Sigmoid colon (tissue), 7 donors: ENCODE measurements around the gene PEAR1. TPM values are rescaled to one million over a fixed set of nuclear protein-coding genes. Genes with fewer than 3 reads are reported as not detected.
A peak's percentile ranks its signal among the peaks of the same experiment; 100 is the strongest.

Source experiments
- DNase-seq: peaks from one replicate; pipeline ENCODE4 v3.0.0-alpha.2; 2019
- H3K27ac ChIP-seq, 4 donors: fragments of 200-600 bp; sonication (generic); one replicate each; pipeline ENCODE4 v1.5.1; 2016 to 2019; ENCODE audit warnings: mild to moderate bottlenecking in 1 of 4
- H3K27me3 ChIP-seq, 3 donors: fragments of 200-600 bp; sonication (generic); one replicate each; pipeline ENCODE4 v1.5.1; 2019; ENCODE audit warnings: mild to moderate bottlenecking in 1 of 3
- H3K36me3 ChIP-seq, 4 donors: fragments of 200-600 bp; sonication (generic); one replicate each; pipeline ENCODE4 v1.5.1; 2016 to 2019
- H3K4me1 ChIP-seq, 4 donors: fragments of 200-600 bp; sonication (generic); one replicate each; pipeline ENCODE4 v1.5.1; 2017 to 2019
- H3K4me3 ChIP-seq, 4 donors: fragments of 200-600 bp; sonication (generic); one replicate each; pipeline ENCODE4 v1.5.1; 2017 to 2019; ENCODE audit warnings: mild to moderate bottlenecking in 2 of 4, moderate library complexity in 1 of 4
- H3K9me3 ChIP-seq, 4 donors: fragments of 200-600 bp in 3 of 4; sonication (generic) in 3 of 4; one replicate each; pipeline versions ENCODE4 v1.5.1 to v1.6.1; 2013 to 2019
- CTCF ChIP-seq, 4 experiments: fragments of 450-650 bp in 3 of 4; fragments of 200-600 bp in 1 of 4; IDR thresholded peaks; one replicate each; pipeline ENCODE4 v1.5.1; 2016 to 2019; ENCODE audit warnings: antibody characterized with exemption in 4 of 4, mild to moderate bottlenecking in 3 of 4, moderate library complexity in 2 of 4
- EP300 ChIP-seq, 4 donors: sonication (generic); formaldehyde crosslinking; IDR thresholded peaks; one replicate each; pipeline ENCODE4 v1.6.1; 2017; ENCODE audit warnings: antibody characterized with exemption in 4 of 4
- POLR2A ChIP-seq, 2 donors: fragments of 450-650 bp; IDR thresholded peaks; one replicate each; pipeline ENCODE4 v1.6.1; 2016; ENCODE audit warnings: antibody characterized with exemption in 2 of 2, mild to moderate bottlenecking in 2 of 2, moderate library complexity in 2 of 2
- POLR2AphosphoS5 ChIP-seq, 4 donors: sonication (generic); formaldehyde crosslinking; IDR thresholded peaks; one replicate each; pipeline ENCODE4 v1.6.1; 2017; ENCODE audit warnings: antibody characterized with exemption in 4 of 4
- WGBS, 2 donors: extraction: QIAGEN DNeasy Blood & Tissue Kit; methylation state at CpG; one replicate each; pipeline ENCODE4 v1.1.7; 2013; 5-methylcytosine and 5-hydroxymethylcytosine counted together
- intact Hi-C: fragments of 100-400 bp; cut with DNase I; formaldehyde crosslinking; loops from one replicate; pipeline ENCODE4 v1.15.1; 2023
- polyA plus RNA-seq, 3 donors: library from polyadenylated mRNA; stranded (reverse); fragments of 200-250 nt; gene quantifications; one replicate each; pipeline ENCODE4 v1.2.3, GENCODE V29; 2013
- total RNA-seq, 4 donors: library from RNA; depleted of rRNA; stranded (reverse); fragments of >200 nt; gene quantifications; one replicate each; pipeline ENCODE4 v1.1.0, GENCODE V29; 2016
- donor health status: healthy with polysubstance abuse.
- donor health status: Bipolar disorder and iron deficiency.
- donor health status: healthy.

PEAR1 gene
- total RNA-seq: 1 to 10 TPM; 3.6 to 8.3 (median 5.6) TPM
- polyA plus RNA-seq: 1 to 10 TPM in 1 of 3 donors, under 1 TPM in 2; under 0.01 to 3.8 (median 0.69) TPM

- Histone ChIP-seq H3K9me3 (no peaks in the 10 kb centered on the region), H3K27ac (peak within 1 kb of the TSS; percentile 72 to 83 (median 77)), H3K27me3 (peaks cover 18 to 39% (median 22%) of the 10 kb centered on the region in 3 donors), H3K36me3 (no peaks in the 10 kb centered on the region), H3K4me1 (peaks cover 0 to 27% (median 15%) of the 10 kb centered on the region in 4 donors), H3K4me3 (peak within 1 kb of the TSS; percentile 31 to 45 (median 44))
- peak; percentile 83 for DNase-seq
- intact Hi-C loops: loop anchor here (5.0 to 10.0 kb wide), 2 partner anchors 179 to 188 kb away; partner anchors contain the start of gene CRABP2
- WGBS, 2 donors: 13% methylated on average over 60 of the region's 60 CpGs
- TF ChIP-seq EP300 (IDR thresholded peaks at IDR 0.05) (no peak), POLR2AphosphoS5 (IDR thresholded peaks at IDR 0.05) (peak in 3 of 4 donors; percentile 55 to 69 (median 62)), CTCF (IDR thresholded peaks at IDR 0.05) (no peak), POLR2A (IDR thresholded peaks at IDR 0.05) (no peak)
These were observed at the start of gene PEAR1 for GRCh38 chr1:156893048-156893953. Gene PEAR1 (plus strand): TSS chr1:156893718. CDS start chr1:156903927, 10,209 bp downstream.

- peaks cover 0 to 13% (median 5%) of the 10 kb centered on the region in 4 donors for H3K4me1 ChIP-seq
These were observed 49.4 kb upstream of the PEAR1 start for GRCh38 chr1:156844102-156844501.

GRCh38 chr1:156844638-156845037 lies 48.9 kb upstream of the PEAR1 start:
- TF ChIP-seq POLR2AphosphoS5 (IDR thresholded peaks at IDR 0.05) (no peak), POLR2A (IDR thresholded peaks at IDR 0.05) (no peak), CTCF (IDR thresholded peaks at IDR 0.05) (no peak), EP300 (IDR thresholded peaks at IDR 0.05) (no peak)
- H3K27me3 ChIP-seq: peaks cover 15 to 88% (median 43%) of the 10 kb centered on the region in 3 donors
- peaks cover 0 to 13% (median 5%) of the 10 kb centered on the region in 4 donors for H3K4me1 ChIP-seq
- no peak for DNase-seq
- intact Hi-C loops: no loop called here
- no peaks in the 10 kb centered on the region for H3K36me3 ChIP-seq
- 30 to 31% methylated on average over 14 of the region's 14 CpGs for WGBS, 2 donors
- no peak overlapping the region for H3K4me3 ChIP-seq
- H3K27ac ChIP-seq: no peak overlapping the region
- H3K9me3 ChIP-seq: no peaks in the 10 kb centered on the region

More at GRCh38 chr1:156844102-156844501, 49.4 kb upstream of the PEAR1 start:
- Histone ChIP-seq H3K9me3 (no peaks in the 10 kb centered on the region), H3K36me3 (no peaks in the 10 kb centered on the region), H3K27ac (no peak overlapping the region), H3K4me3 (no peak overlapping the region), H3K27me3 (peaks cover 15 to 87% (median 43%) of the 10 kb centered on the region in 3 donors)
- TF ChIP-seq POLR2AphosphoS5 (IDR thresholded peaks at IDR 0.05): no peak
- no peak for TF ChIP-seq CTCF (IDR thresholded peaks at IDR 0.05)
- no peak for TF ChIP-seq POLR2A (IDR thresholded peaks at IDR 0.05)
- no peak for TF ChIP-seq EP300 (IDR thresholded peaks at IDR 0.05)
- 44 to 47% methylated on average over 6 of the region's 6 CpGs for WGBS, 2 donors
- no peak for DNase-seq
- intact Hi-C loops: no loop called here

GRCh38 chr1:156845055-156845952 lies 48.2 kb upstream of the PEAR1 start:
- WGBS, 2 donors: 10 to 16% methylated on average over 69 of the region's 69 CpGs
- intact Hi-C loops: no loop called here
- no peak overlapping the region for H3K4me3 ChIP-seq
- peaks cover 0 to 13% (median 5%) of the 10 kb centered on the region in 4 donors for H3K4me1 ChIP-seq
- no peaks in the 10 kb centered on the region for H3K9me3 ChIP-seq
- no peak overlapping the region for H3K27ac ChIP-seq
- TF ChIP-seq EP300 (IDR thresholded peaks at IDR 0.05): no peak
- no peak for TF ChIP-seq POLR2A (IDR thresholded peaks at IDR 0.05)
- TF ChIP-seq CTCF (IDR thresholded peaks at IDR 0.05): no peak
- no peak for TF ChIP-seq POLR2AphosphoS5 (IDR thresholded peaks at IDR 0.05)
- H3K27me3 ChIP-seq: peaks cover 15 to 81% (median 46%) of the 10 kb centered on the region in 3 donors
- H3K36me3 ChIP-seq: no peaks in the 10 kb centered on the region
- DNase-seq: no peak
